HEK293 (cell line): ENCODE measurements around the gene ECE1.
"Not testable (repeated sequence)": the region's sequence is repeated elsewhere in the genome, so short reads cannot be mapped to it uniquely, and the experiment has no call there.

ENCODE experiments used
- CTCF ChIA-PET: fragments of 350-600 bp; formaldehyde crosslinking; extraction: SDS; loops from one replicate; lab custom pipeline; 2021; ENCODE audit warnings: antibody characterized with exemption; lab: Yijun Ruan, JAX
- POLR2A ChIA-PET: fragments of 300-600 bp; formaldehyde crosslinking; extraction: SDS; loops from one replicate; lab custom pipeline; 2020; ENCODE audit warnings: antibody characterized with exemption, inconsistent platforms; lab: Yijun Ruan, JAX
- H3K27ac ChIP-seq: fragments of 200-500 bp; sonication (Bioruptor generic); 2 replicates; pipeline ENCODE4 v1.5.1; 2014; ENCODE audit warnings: low read depth, low read length, control low read depth, inconsistent platforms; ENCODE audit errors: extremely low read depth
- H3K36me3 ChIP-seq, 2 experiments: fragments of 200-500 bp in 1 of 2; sonication (Bioruptor generic) in 1 of 2; 1 replicate in 1 of 2; 2 replicates in 1 of 2; pipeline ENCODE4 v1.5.1; 2014 to 2017; ENCODE audit warnings: inconsistent platforms in 2 of 2, low read length in 2 of 2; ENCODE audit not compliant: control insufficient read depth in 2 of 2, insufficient read depth in 1 of 2
- H3K4me1 ChIP-seq: fragments of 200-500 bp; sonication (Bioruptor generic); 2 replicates; pipeline ENCODE4 v1.5.1; 2014; ENCODE audit warnings: mild to moderate bottlenecking, low read length, inconsistent platforms; ENCODE audit not compliant: control insufficient read depth, insufficient read depth
- H3K4me3 ChIP-seq: 2 replicates; pipeline ENCODE4 v1.5.1; 2011; ENCODE audit warnings: low read depth, mild to moderate bottlenecking, control low read depth, low read length, moderate library complexity
- H3K9me3 ChIP-seq: fragments of 200-500 bp; sonication (Bioruptor generic); 2 replicates; pipeline ENCODE4 v1.5.1; 2014; ENCODE audit warnings: low read depth, low read length, inconsistent platforms; ENCODE audit not compliant: control insufficient read depth, insufficient read depth
- GLI2 ChIP-seq: fragments of 450-650 bp; formaldehyde crosslinking; IDR thresholded peaks from 2 replicates; pipeline ENCODE4; 2017; ENCODE audit warnings: missing biosample characterization, missing genetic modification characterization, low read depth, borderline replicate concordance
- GLI4 ChIP-seq: fragments of 450-650 bp; formaldehyde crosslinking; IDR thresholded peaks from 2 replicates; pipeline ENCODE4 v1.5.1; 2016; ENCODE audit warnings: missing biosample characterization, missing genetic modification characterization
- GLIS2 ChIP-seq: fragments of 450-650 bp; formaldehyde crosslinking; IDR thresholded peaks from 2 replicates; pipeline ENCODE4 v1.5.1; 2016; ENCODE audit warnings: missing biosample characterization, missing genetic modification characterization
- KLF17 ChIP-seq: fragments of 450-650 bp; formaldehyde crosslinking; IDR thresholded peaks from 2 replicates; pipeline ENCODE4 v1.5.1; 2016; ENCODE audit warnings: missing biosample characterization, missing genetic modification characterization
- MZF1 ChIP-seq: fragments of 450-650 bp; formaldehyde crosslinking; IDR thresholded peaks from 2 replicates; pipeline ENCODE4 v1.5.1; 2017; ENCODE audit warnings: missing biosample characterization, missing genetic modification characterization, borderline replicate concordance
- ZFHX2 ChIP-seq: fragments of 450-650 bp; formaldehyde crosslinking; conservative IDR thresholded peaks from 2 replicates; pipeline ENCODE4 v1.5.1; 2016; ENCODE audit warnings: missing biosample characterization, missing genetic modification characterization
- ZFP69B ChIP-seq: fragments of 450-650 bp; formaldehyde crosslinking; IDR thresholded peaks from 2 replicates; pipeline ENCODE4 v1.5.1; 2016; ENCODE audit warnings: missing biosample characterization, missing genetic modification characterization
- ZNF112 ChIP-seq: fragments of 450-650 bp; formaldehyde crosslinking; IDR thresholded peaks from 2 replicates; pipeline ENCODE4 v1.5.0; 2017; ENCODE audit warnings: missing biosample characterization, missing genetic modification characterization
- ZNF121 ChIP-seq: fragments of 450-650 bp; formaldehyde crosslinking; IDR thresholded peaks from 2 replicates; pipeline ENCODE4 v1.5.1; 2016; ENCODE audit warnings: missing biosample characterization, missing genetic modification characterization
- ZNF133 ChIP-seq: fragments of 450-650 bp; formaldehyde crosslinking; IDR thresholded peaks from 2 replicates; pipeline ENCODE4 v1.5.1; 2016; ENCODE audit warnings: missing biosample characterization, missing genetic modification characterization
- ZNF146 ChIP-seq: fragments of 450-650 bp; formaldehyde crosslinking; IDR thresholded peaks from 2 replicates; pipeline ENCODE4 v1.5.1; 2016; ENCODE audit warnings: missing biosample characterization, missing genetic modification characterization
- ZNF26 ChIP-seq: fragments of 450-650 bp; formaldehyde crosslinking; IDR thresholded peaks from 2 replicates; pipeline ENCODE4 v1.5.1; 2016; ENCODE audit warnings: missing biosample characterization, missing genetic modification characterization
- ZNF274 ChIP-seq, 2 experiments: fragments of 200-500 bp in 1 of 2; fragments of 450-650 bp in 1 of 2; sonication (Bioruptor generic) in 1 of 2; formaldehyde crosslinking in 1 of 2; IDR thresholded peaks; 2 replicates each; pipeline versions ENCODE4 v1.5.1 to v1.6.1; 2014 to 2016; ENCODE audit warnings: borderline replicate concordance in 1 of 2, inconsistent platforms in 1 of 2, low read length in 1 of 2, missing biosample characterization in 1 of 2, missing genetic modification characterization in 1 of 2
- ZNF280C ChIP-seq: fragments of 450-650 bp; formaldehyde crosslinking; IDR thresholded peaks from 2 replicates; pipeline ENCODE4 v1.5.1; 2016; ENCODE audit warnings: missing biosample characterization, missing genetic modification characterization
- ZNF280D ChIP-seq: fragments of 450-650 bp; formaldehyde crosslinking; IDR thresholded peaks from 2 replicates; pipeline ENCODE4 v1.5.1; 2016; ENCODE audit warnings: missing biosample characterization, missing genetic modification characterization
- ZNF292 ChIP-seq: fragments of 450-650 bp; formaldehyde crosslinking; IDR thresholded peaks from 2 replicates; pipeline ENCODE4 v1.5.1; 2016; ENCODE audit warnings: low read depth, missing biosample characterization, missing genetic modification characterization, borderline replicate concordance
- ZNF354C ChIP-seq: fragments of 450-650 bp; formaldehyde crosslinking; IDR thresholded peaks from 2 replicates; pipeline ENCODE4 v1.5.1; 2016; ENCODE audit warnings: missing biosample characterization, missing genetic modification characterization, low read depth, borderline replicate concordance
- ZNF488 ChIP-seq: fragments of 450-650 bp; formaldehyde crosslinking; IDR thresholded peaks from 2 replicates; pipeline ENCODE4 v1.5.1; 2016; ENCODE audit warnings: missing biosample characterization, missing genetic modification characterization
- ZNF514 ChIP-seq: fragments of 450-650 bp; formaldehyde crosslinking; IDR thresholded peaks from 2 replicates; pipeline ENCODE4 v1.5.1; 2016; ENCODE audit warnings: missing biosample characterization, missing genetic modification characterization
- ZNF571 ChIP-seq: fragments of 450-650 bp; formaldehyde crosslinking; IDR thresholded peaks from 2 replicates; pipeline ENCODE4 v1.5.0; 2017; ENCODE audit warnings: missing biosample characterization, missing genetic modification characterization
- ZNF664 ChIP-seq: fragments of 450-650 bp; formaldehyde crosslinking; IDR thresholded peaks from 2 replicates; pipeline ENCODE4 v1.5.1; 2016; ENCODE audit warnings: missing biosample characterization, missing genetic modification characterization
- ZNF837 ChIP-seq: fragments of 450-650 bp; formaldehyde crosslinking; IDR thresholded peaks from 2 replicates; pipeline ENCODE4 v1.5.1; 2016; ENCODE audit warnings: missing biosample characterization, missing genetic modification characterization
- ZSCAN16 ChIP-seq: fragments of 450-650 bp; formaldehyde crosslinking; IDR thresholded peaks from 2 replicates; pipeline ENCODE4 v1.5.1; 2016; ENCODE audit warnings: missing biosample characterization, missing genetic modification characterization

The ECE1 gene

GRCh38 chr1:21283524-21283923 is 6.7 kb downstream of the ECE1 start:
- ChIA-PET CTCF (interaction anchor here (0.8 to 5.5 kb wide), 3 partner anchors 13 to 85 kb away, joined by 3 to 51 read pairs (median 5); no protein-coding TSS in a partner anchor), POLR2A (no interaction called here)
- Histone ChIP-seq H3K9me3 (no peaks in the 10 kb centered on the region), H3K4me1 (no peaks in the 10 kb centered on the region), H3K27ac (no peak overlapping the region), H3K36me3 (peaks cover 0 to 2% of the 10 kb centered on the region in 2 experiments; a peak in 1 of 3 replicates), H3K4me3 (no peak overlapping the region)
- TF ChIP-seq ZNF133 (tag by site-specific recombination) (no peak), GLI2 (tag by site-specific recombination) (no peak), ZFHX2 (tag by site-specific recombination) (no peak), ZNF112 (tag by site-specific recombination) (no peak), KLF17 (no peak), ZNF664 (tag by site-specific recombination) (no peak), MZF1 (tag by site-specific recombination) (no peak)

GRCh38 chr1:21282020-21282419 is 8.2 kb downstream of the ECE1 start:
- POLR2A ChIA-PET, H3K4me1 ChIP-seq, H3K27ac ChIP-seq, H3K9me3 ChIP-seq, H3K4me3 ChIP-seq, H3K36me3 ChIP-seq: not testable (repeated sequence)
- CTCF ChIA-PET = interaction anchor here (0.7 to 1.3 kb wide), 3 partner anchors 11 to 250 kb away, joined by 4 to 7 read pairs (median 6); no protein-coding TSS in a partner anchor
- TF ChIP-seq ZNF121 (tag by site-specific recombination) = peak; percentile 98

GRCh38 chr1:21280482-21280881 is 9.8 kb downstream of the ECE1 start:
- H3K9me3 ChIP-seq = no peaks in the 10 kb centered on the region
- H3K27ac ChIP-seq = no peak overlapping the region
- H3K36me3 ChIP-seq = peaks cover 0 to 2% of the 10 kb centered on the region in 2 experiments; a peak in 1 of 3 replicates
- ChIA-PET CTCF (interaction anchor here (0.6 to 3.9 kb wide), 3 partner anchors 11 to 62 kb away, joined by 3 to 40 read pairs (median 3); no protein-coding TSS in a partner anchor), POLR2A (no interaction called here)
- H3K4me3 ChIP-seq = no peak overlapping the region
- no peaks in the 10 kb centered on the region for H3K4me1 ChIP-seq
- TF ChIP-seq ZNF274 (IDR thresholded peaks at IDR 0.05; ENCODE audit: low read length) = no peak
- no peak for TF ChIP-seq ZNF274 (tag by site-specific recombination; IDR thresholded peaks at IDR 0.05; ENCODE audit: borderline replicate concordance)
- TF ChIP-seq ZFP69B = no peak
- no peak for TF ChIP-seq ZNF280C (tag by site-specific recombination)
- no peak for TF ChIP-seq ZNF292 (tag by site-specific recombination)
- TF ChIP-seq ZNF354C = no peak
- TF ChIP-seq ZNF514 (tag by site-specific recombination) = no peak
- TF ChIP-seq ZSCAN16 (tag by site-specific recombination) = no peak
- no peak for TF ChIP-seq ZNF488 (tag by site-specific recombination)
- no peak for TF ChIP-seq GLI4
- TF ChIP-seq ZNF26 (tag by site-specific recombination) = no peak
- no peak for TF ChIP-seq GLIS2
- no peak for TF ChIP-seq ZNF280D (tag by site-specific recombination)
- TF ChIP-seq ZNF571 (tag by site-specific recombination) = no peak
- no peak for TF ChIP-seq ZNF837
- no peak for TF ChIP-seq ZNF146 (tag by site-specific recombination)
